Brain microvascular endothelial cell (primary cell): ENCODE measurements around the gene ITIH5.

Experiments
- DNase-seq: peaks from one replicate; pipeline ENCODE4 v3.0.0-alpha.2; 2020
- H3K27ac ChIP-seq: fragments of 250-450 bp; sonication (Bioruptor Pico); 2 replicates; pipeline ENCODE4 v1.5.1; 2020; ENCODE audit warnings: mild to moderate bottlenecking, moderate library complexity
- H3K27me3 ChIP-seq: fragments of 250-450 bp; sonication (Bioruptor Pico); replicated peaks from 2 replicates; pipeline ENCODE4 v1.5.1; 2020; ENCODE audit warnings: mild to moderate bottlenecking
- H3K36me3 ChIP-seq: fragments of 250-450 bp; sonication (Bioruptor Pico); replicated peaks from 2 replicates; pipeline ENCODE4 v1.5.1; 2020; ENCODE audit warnings: mild to moderate bottlenecking
- H3K4me3 ChIP-seq: 2 replicates; pipeline ENCODE4 v1.5.1; 2011; ENCODE audit warnings: low read depth, mild to moderate bottlenecking, control low read depth, low read length, moderate library complexity
- CTCF ChIP-seq: IDR thresholded peaks from 2 replicates; pipeline ENCODE4 v1.5.1; 2011; ENCODE audit warnings: low read depth, mild to moderate bottlenecking, moderate library complexity, low read length, control low read depth, inconsistent platforms; ENCODE audit errors: missing control alignments
- in situ Hi-C: cut with HindIII; loops from 2 replicates; pipeline ENCODE4 v1.10.0; 2017; ENCODE audit warnings: low sequenced_read_pairs, low pct_ligation_motif_present

ITIH5 gene

GRCh38 chr10:7532723-7533498 is 133.9 kb downstream of the ITIH5 start:
- Histone ChIP-seq H3K27me3 (no peaks in the 10 kb centered on the region), H3K36me3 (no peaks in the 10 kb centered on the region), H3K27ac (no peak overlapping the region), H3K4me3 (no peak overlapping the region)
- no peak for TF ChIP-seq CTCF
- in situ Hi-C loops, result no loop called here
- no peak for DNase-seq

GRCh38 chr10:7529638-7530037 is 137.1 kb downstream of the ITIH5 start:
- DNase-seq, result no peak
- no peaks in the 10 kb centered on the region for H3K27me3 ChIP-seq
- no peak overlapping the region for H3K27ac ChIP-seq
- in situ Hi-C loops, result no loop called here
- peak; percentile 2 for TF ChIP-seq CTCF
- H3K4me3 ChIP-seq, result no peak overlapping the region
- H3K36me3 ChIP-seq, result no peaks in the 10 kb centered on the region

- Histone ChIP-seq H3K4me3 (no peak overlapping the region), H3K27me3 (no peaks in the 10 kb centered on the region), H3K27ac (no peak overlapping the region), H3K36me3 (no peaks in the 10 kb centered on the region)
- in situ Hi-C loops, result no loop called here
- TF ChIP-seq CTCF, result no peak
- DNase-seq, result no peak
These were observed 139.3 kb downstream of the ITIH5 start for GRCh38 chr10:7527468-7527867.

- H3K36me3 ChIP-seq, result no peaks in the 10 kb centered on the region
- no peaks in the 10 kb centered on the region for H3K27me3 ChIP-seq
- no peak for DNase-seq
- no peak overlapping the region for H3K27ac ChIP-seq
- TF ChIP-seq CTCF, result no peak
- H3K4me3 ChIP-seq, result no peak overlapping the region
- in situ Hi-C loops, result no loop called here
These were observed 140.8 kb downstream of the ITIH5 start for GRCh38 chr10:7526017-7526400.

- Histone ChIP-seq H3K4me3 (no peak overlapping the region), H3K27ac (no peak overlapping the region), H3K36me3 (no peaks in the 10 kb centered on the region), H3K27me3 (no peaks in the 10 kb centered on the region)
- in situ Hi-C loops, result no loop called here
- TF ChIP-seq CTCF, result peak; percentile 71
- peak; percentile 70 for DNase-seq
These were observed 141.3 kb downstream of the ITIH5 start for GRCh38 chr10:7525314-7526016.
